GM21423 (cell line): ENCODE measurements around the gene R3HDM2.

Source experiments
- ATAC-seq: cut with Tn5 transposase; IDR thresholded peaks from one replicate; pipeline ENCODE4 v1.9.1; 2021; ENCODE audit warnings: mild to moderate bottlenecking, moderate library complexity; ENCODE audit not compliant: unreplicated experiment

R3HDM2 gene

GRCh38 chr12:57220770-57221168, 210.1 kb downstream of the R3HDM2 start:
- ATAC-seq = no peak

GRCh38 chr12:57219993-57220754, 210.7 kb downstream of the R3HDM2 start:
- no peak for ATAC-seq

- ATAC-seq = no peak
Measured at GRCh38 chr12:57219205-57219992, 211.4 kb downstream of the R3HDM2 start.

- ATAC-seq = no peak
Measured at GRCh38 chr12:57218030-57218853, 212.6 kb downstream of the R3HDM2 start.

- no peak for ATAC-seq
Measured at GRCh38 chr12:57216921-57217879, 213.6 kb downstream of the R3HDM2 start.

- no peak for ATAC-seq
Measured at GRCh38 chr12:57216014-57216911, 214.6 kb downstream of the R3HDM2 start, which contains the start of gene NXPH4. NXPH4 (plus strand) TSS chr12:57216794; CDS start chr12:57216970, 176 bp downstream.

- no peak for ATAC-seq
Measured at GRCh38 chr12:57215668-57216013, 215.2 kb downstream of the R3HDM2 start.

GRCh38 chr12:57215065-57215464, 215.8 kb downstream of the R3HDM2 start:
- ATAC-seq = no peak

- no peak for ATAC-seq
Measured at GRCh38 chr12:57214398-57214781, 216.5 kb downstream of the R3HDM2 start.

GRCh38 chr12:57213763-57214397, 217.0 kb downstream of the R3HDM2 start:
- ATAC-seq = no peak

- no peak for ATAC-seq
Measured at GRCh38 chr12:57213058-57213715, 217.7 kb downstream of the R3HDM2 start.

GRCh38 chr12:57212701-57213057, 218.2 kb downstream of the R3HDM2 start:
- ATAC-seq = no peak

GRCh38 chr12:57211791-57212700, 218.8 kb downstream of the R3HDM2 start:
- no peak for ATAC-seq

GRCh38 chr12:57210926-57211692, 219.7 kb downstream of the R3HDM2 start:
- ATAC-seq = no peak

- no peak for ATAC-seq
Measured at GRCh38 chr12:57210461-57210860, 220.4 kb downstream of the R3HDM2 start.

GRCh38 chr12:57209916-57210315, 220.9 kb downstream of the R3HDM2 start:
- ATAC-seq = no peak
